Endothelial cell of umbilical vein (primary cell): ENCODE results near the gene ARGLU1. TPM values are rescaled to one million over a fixed set of nuclear protein-coding genes. Genes with fewer than 3 reads are reported as not detected.

Experiments used
- BruUV-seq: library from RNA; stranded (reverse); fragments of 400-500 nt; replicated peaks from 2 replicates; lab custom pipeline; 2021; lab: Mats Ljungman, UMichigan
- CTCF ChIA-PET: fragments of 300-600, 350-600 bp; sonication (Branson Sonifier 250); formaldehyde crosslinking; loops from one replicate; lab custom pipeline; 2021; ENCODE audit warnings: antibody characterized with exemption, inconsistent platforms; lab: Charles Lee
- POLR2A ChIA-PET: fragments of 300-600, 350-600 bp; sonication (Branson Sonifier 250); formaldehyde crosslinking; loops from one replicate; lab custom pipeline; 2021; ENCODE audit warnings: antibody characterized with exemption, inconsistent platforms; lab: Charles Lee
- DNase-seq: peaks from one replicate; pipeline ENCODE4 v3.0.0-alpha.2; 2011; ENCODE audit warnings: low read depth, low spot score
- FAIRE-seq: peaks from 2 replicates; lab custom pipeline; 2011; peaks lifted over from hg19 to GRCh38; lab: Jason Lieb, UNC
- H2AFZ ChIP-seq: 2 replicates; pipeline ENCODE4 v1.6.0; 2012; ENCODE audit warnings: low read depth, low read length, control low read depth, inconsistent platforms
- H3K27ac ChIP-seq: 2 replicates; pipeline ENCODE4 v1.5.1; 2011; ENCODE audit warnings: low read depth, mild to moderate bottlenecking, control low read depth, low read length, moderate library complexity; ENCODE audit not compliant: insufficient read depth
- H3K27me3 ChIP-seq, 2 experiments: 2 replicates each; pipeline versions ENCODE4 v1.6.0 to v1.6.1; 2011; ENCODE audit warnings: low read length in 2 of 2, mixed read lengths in 1 of 2; ENCODE audit not compliant: control insufficient read depth in 2 of 2, insufficient read depth in 2 of 2
- H3K36me3 ChIP-seq, 2 experiments: 2 replicates in 1 of 2; 3 replicates in 1 of 2; pipeline ENCODE4 v1.5.1; 2011; ENCODE audit warnings: low read length in 2 of 2, mild to moderate bottlenecking in 1 of 2, moderate library complexity in 1 of 2; ENCODE audit not compliant: control insufficient read depth in 2 of 2, insufficient read depth in 2 of 2; ENCODE audit errors: extremely low read depth in 1 of 2
- H3K4me1 ChIP-seq: 3 replicates; pipeline ENCODE4 v1.5.1; 2011; ENCODE audit warnings: mild to moderate bottlenecking, low read length; ENCODE audit not compliant: control insufficient read depth, insufficient read depth; ENCODE audit errors: extremely low read depth
- H3K4me2 ChIP-seq: 2 replicates; pipeline ENCODE4 v1.6.1; 2011; ENCODE audit warnings: low read length, control low read depth, mixed read lengths; ENCODE audit not compliant: insufficient read depth
- H3K4me3 ChIP-seq, 3 experiments: fragments of 200-600 bp in 1 of 3; sonication (generic), shearing (Covaris generic) in 1 of 3; replicated peaks in 1 of 3; 2 replicates each; pipeline ENCODE4 v1.5.1; 2011 to 2016; ENCODE audit warnings: control low read depth in 3 of 3, low read length in 3 of 3, mild to moderate bottlenecking in 2 of 3, inconsistent platforms in 1 of 3, low read depth in 1 of 3, moderate library complexity in 1 of 3; ENCODE audit not compliant: insufficient read depth in 1 of 3
- H3K79me2 ChIP-seq: 2 replicates; pipeline ENCODE4 v1.6.0; 2012; ENCODE audit warnings: low read length, inconsistent platforms; ENCODE audit not compliant: control insufficient read depth, insufficient read depth
- H3K9ac ChIP-seq: replicated peaks from 2 replicates; pipeline ENCODE3; 2011; ENCODE audit warnings: low read length, control low read depth; ENCODE audit not compliant: insufficient read depth; ENCODE audit errors: extremely low read depth
- H3K9me1 ChIP-seq: replicated peaks from 3 replicates; pipeline ENCODE4 v1.6.0; 2011; ENCODE audit warnings: mild to moderate bottlenecking, low read length; ENCODE audit not compliant: control insufficient read depth, insufficient read depth; ENCODE audit errors: extremely low read depth
- H3K9me3 ChIP-seq: replicated peaks from 2 replicates; pipeline ENCODE4 v1.5.1; 2012; ENCODE audit warnings: low read length, inconsistent platforms; ENCODE audit not compliant: control insufficient read depth, insufficient read depth
- H4K20me1 ChIP-seq: replicated peaks from 2 replicates; pipeline ENCODE3; 2011; ENCODE audit warnings: mild to moderate bottlenecking, low read length; ENCODE audit not compliant: control insufficient read depth, insufficient read depth; ENCODE audit errors: extremely low read depth
- CTCF ChIP-seq, 2 donors: IDR thresholded peaks; 1 replicate in 1 of 2; 2 replicates in 1 of 2; pipeline ENCODE4 v1.5.1; 2011; ENCODE audit warnings: low read length in 2 of 2, mild to moderate bottlenecking in 2 of 2, moderate library complexity in 2 of 2, control low read depth in 1 of 2, inconsistent platforms in 1 of 2, low read depth in 1 of 2; ENCODE audit not compliant: insufficient read depth in 1 of 2; ENCODE audit errors: extremely low read depth in 1 of 2
- EZH2 ChIP-seq: IDR thresholded peaks from 2 replicates; pipeline ENCODE4 v1.6.1; 2012; ENCODE audit warnings: borderline replicate concordance, low read depth, mild to moderate bottlenecking, moderate library complexity, low read length, inconsistent platforms; ENCODE audit not compliant: severe bottlenecking
- FOS ChIP-seq: IDR thresholded peaks from 2 replicates; pipeline ENCODE4 v1.6.1; 2011; ENCODE audit warnings: mild to moderate bottlenecking, low read length, moderate library complexity, borderline replicate concordance; ENCODE audit not compliant: insufficient read depth
- GATA2 ChIP-seq: IDR thresholded peaks from 2 replicates; pipeline ENCODE4 v1.7.0; 2011; ENCODE audit warnings: low read depth, mild to moderate bottlenecking, moderate library complexity, mixed read lengths, low read length; ENCODE audit not compliant: insufficient read length, insufficient read depth
- JUN ChIP-seq: IDR thresholded peaks from 2 replicates; pipeline ENCODE4 v1.6.1; 2011; ENCODE audit warnings: borderline replicate concordance, low read depth; ENCODE audit not compliant: insufficient read length, insufficient read depth
- MAX ChIP-seq: IDR thresholded peaks from 2 replicates; pipeline ENCODE4 v1.6.1; 2011; ENCODE audit not compliant: insufficient read depth, insufficient read length
- MYC ChIP-seq: IDR thresholded peaks from one replicate; pipeline ENCODE4 v1.6.1; 2011; ENCODE audit warnings: mild to moderate bottlenecking, low read depth, low read length
- POLR2A ChIP-seq: IDR thresholded peaks from 2 replicates; pipeline ENCODE4 v1.6.1; 2012; ENCODE audit warnings: low read depth, mild to moderate bottlenecking, control low read depth, low read length
- POLR2AphosphoS5 ChIP-seq: IDR thresholded peaks from 2 replicates; pipeline ENCODE4 v1.6.1; 2012; ENCODE audit warnings: low read depth, mild to moderate bottlenecking, control low read depth, low read length, moderate library complexity; ENCODE audit not compliant: insufficient read depth
- dilution Hi-C: fragments of 300-500 bp; cut with MboI; formaldehyde crosslinking; loops from one replicate; pipeline ENCODE4 v1.15.0; 2019; ENCODE audit warnings: low sequenced_read_pairs; ENCODE audit not compliant: extremely low pct_ligation_motif_present
- intact Hi-C: fragments of 100-400 bp; cut with micrococcal nuclease; formaldehyde crosslinking; loops from one replicate; pipeline ENCODE4 v1.10.0; 2022
- polyA plus RNA-seq, 4 experiments: library from polyadenylated mRNA; depleted of rRNA in 3 of 4; stranded (reverse) in 3 of 4; unstranded in 1 of 4; fragments of >200 nt; gene quantifications; 2 replicates each; pipeline versions ENCODE4 v1.2.1 to v1.2.3, GENCODE V29; 2011 to 2012; ENCODE audit warnings: missing spikeins in 1 of 4
- total RNA-seq: library from RNA; stranded (reverse); gene quantifications from 2 replicates; pipeline ENCODE4 v1.2.3, GENCODE V29; 2021

Gene ARGLU1
- total and polyA plus RNA-seq, 2 donors (not counting 3 experiments of a cell fraction or from before 2014, with no cell fraction given): 44.4 to 111 TPM

- H3K9me1 ChIP-seq: no peaks in the 10 kb centered on the region
- no peaks in the 10 kb centered on the region for H3K9me3 ChIP-seq
- CTCF ChIA-PET: interaction anchor here (0.6 to 1.0 kb wide), 4 partner anchors 11 to 218 kb away, joined by 3 to 4 read pairs (median 3); no protein-coding TSS in a partner anchor
- H3K36me3 ChIP-seq: peaks cover 18 to 21% of the 10 kb centered on the region in 2 experiments
- no peaks in the 10 kb centered on the region for H3K79me2 ChIP-seq
- intact Hi-C loops: loop anchor here (2.0 to 10.0 kb wide), 4 partner anchors 148 to 422 kb away; no protein-coding TSS in a partner anchor
- H3K4me2 ChIP-seq: peak overlapping the region; percentile 22
- H3K27ac ChIP-seq: peak overlapping the region; percentile 99
- H4K20me1 ChIP-seq: no peaks in the 10 kb centered on the region
- dilution Hi-C loops: no loop called here
- H3K27me3 ChIP-seq: no peaks in the 10 kb centered on the region
- DNase-seq: no peak
- no peak overlapping the region for H2AFZ ChIP-seq
- TF ChIP-seq JUN: no peak
- no peak for TF ChIP-seq MAX
- no peak for TF ChIP-seq EZH2
- no peak for TF ChIP-seq CTCF (IDR thresholded peaks at IDR 0.05; ENCODE audit: extremely low read depth in 1 of 2, insufficient read depth in 1 of 2, low read depth in 1 of 2, low read length in 2 of 2)
- no peak for TF ChIP-seq POLR2AphosphoS5
- TF ChIP-seq MYC: no peak
- TF ChIP-seq POLR2A: no peak
- no peak for TF ChIP-seq FOS
- no peak for TF ChIP-seq GATA2
- peaks cover 27% of the 10 kb centered on the region for H3K4me1 ChIP-seq
- no peak overlapping the region for H3K4me3 ChIP-seq
- BruUV-seq: no TSS peak
- FAIRE-seq: no peak
- POLR2A ChIA-PET: interaction anchor here (0.6 kb wide), 1 partner anchor 1067 kb away, joined by 4 read pairs; no protein-coding TSS in a partner anchor
- peak overlapping the region; percentile 81 for H3K9ac ChIP-seq
Measured at GRCh38 chr13:106497079-106497478, 70.9 kb downstream of the ARGLU1 start.
